HepG2 (cell line): ENCODE results near the gene LITAFD. TPM values are rescaled to one million over a fixed set of nuclear protein-coding genes. Genes with fewer than 3 reads are reported as not detected.

Experiments
- AGO2 ChIP-seq: fragments of 200-400 bp; formaldehyde crosslinking; optimal IDR thresholded peaks from 2 replicates; pipeline ENCODE3; 2017; ENCODE audit warnings: mild to moderate bottlenecking, low read depth, low read length, moderate library complexity
- ERF ChIP-seq: IDR thresholded peaks from 2 replicates; pipeline ENCODE4 v1.6.1; 2018; ENCODE audit warnings: missing biosample characterization, missing genetic modification reagents
- HOXA3 ChIP-seq: sonication (generic); formaldehyde crosslinking; IDR thresholded peaks from 2 replicates; pipeline ENCODE4 v1.5.0; 2020; ENCODE audit warnings: missing genetic modification reagents
- KMT2B ChIP-seq: IDR thresholded peaks from 2 replicates; pipeline ENCODE4 v1.6.1; 2016; ENCODE audit warnings: missing genetic modification reagents, missing compliant biosample characterization
- MXD4 ChIP-seq: IDR thresholded peaks from 2 replicates; pipeline ENCODE4 v1.6.1; 2016; ENCODE audit warnings: mild to moderate bottlenecking, missing biosample characterization, missing genetic modification reagents
- ZKSCAN8 ChIP-seq: IDR thresholded peaks from 2 replicates; pipeline ENCODE4 v1.6.1; 2016; ENCODE audit warnings: borderline replicate concordance, missing genetic modification reagents, missing compliant biosample characterization
- ZNF143 ChIP-seq: sonication (generic); formaldehyde crosslinking; IDR thresholded peaks from 2 replicates; pipeline ENCODE4 v1.4.0; 2020; ENCODE audit warnings: missing genetic modification reagents
- ZNF781 ChIP-seq: sonication (generic); formaldehyde crosslinking; IDR thresholded peaks from 2 replicates; pipeline ENCODE4 v1.5.1; 2020; ENCODE audit warnings: borderline replicate concordance, mild to moderate bottlenecking, missing genetic modification reagents; ENCODE audit errors: not compliant biosample characterization
- polyA plus RNA-seq, 8 experiments: library from polyadenylated mRNA; depleted of rRNA in 3 of 8; stranded (reverse) in 7 of 8; unstranded in 1 of 8; fragments of >200 nt; fragmentation: Illumina TruSeq in 4 of 8; extraction: Trizol in 4 of 8; gene quantifications; 2 replicates each; pipeline versions ENCODE4 v1.2.1 to v1.2.3, GENCODE V29; 2011 to 2016; ENCODE audit warnings: low read depth in 4 of 8, missing spikeins in 1 of 8, mixed read lengths in 1 of 8; ENCODE audit not compliant: insufficient read depth in 1 of 8
- total RNA-seq, 5 experiments: library from RNA; depleted of rRNA; stranded (reverse); fragments of >200 nt; fragmentation: Illumina TruSeq; extraction: Trizol; gene quantifications; 2 replicates each; pipeline ENCODE4 v1.2.3, GENCODE V29; 2016; ENCODE audit warnings: low read depth in 1 of 5
- TF ChIP-seq, protein P1 (sequence below), 2 experiments: fragments of 450-650 bp in 1 of 2; sonication (generic) in 1 of 2; formaldehyde crosslinking in 1 of 2; IDR thresholded peaks; 2 replicates each; pipeline versions ENCODE4 v1.6.1 to v1.8.0; 2016 to 2022; ENCODE audit warnings: antibody characterized with exemption in 1 of 2, mild to moderate bottlenecking in 1 of 2, missing genetic modification reagents in 1 of 2
- TF ChIP-seq, protein P2 (sequence below): sonication (generic); formaldehyde crosslinking; conservative IDR thresholded peaks from 2 replicates; pipeline ENCODE4 v1.4.0; 2020; ENCODE audit warnings: missing genetic modification reagents
- TF ChIP-seq, protein P3 (sequence below): sonication (generic); formaldehyde crosslinking; IDR thresholded peaks from 2 replicates; pipeline ENCODE4 v1.4.0; 2020; ENCODE audit warnings: missing genetic modification reagents, mild to moderate bottlenecking, borderline replicate concordance
- TF ChIP-seq, protein P4 (sequence below): sonication (generic); formaldehyde crosslinking; IDR thresholded peaks from 2 replicates; pipeline ENCODE4 v1.4.0; 2020; ENCODE audit warnings: missing genetic modification reagents, borderline replicate concordance

The LITAFD gene
- total and polyA plus RNA-seq, 2 of the 13 experiments (the other 11 are each of a cell fraction or from before 2014, with no cell fraction given) = not detected

DNA sequence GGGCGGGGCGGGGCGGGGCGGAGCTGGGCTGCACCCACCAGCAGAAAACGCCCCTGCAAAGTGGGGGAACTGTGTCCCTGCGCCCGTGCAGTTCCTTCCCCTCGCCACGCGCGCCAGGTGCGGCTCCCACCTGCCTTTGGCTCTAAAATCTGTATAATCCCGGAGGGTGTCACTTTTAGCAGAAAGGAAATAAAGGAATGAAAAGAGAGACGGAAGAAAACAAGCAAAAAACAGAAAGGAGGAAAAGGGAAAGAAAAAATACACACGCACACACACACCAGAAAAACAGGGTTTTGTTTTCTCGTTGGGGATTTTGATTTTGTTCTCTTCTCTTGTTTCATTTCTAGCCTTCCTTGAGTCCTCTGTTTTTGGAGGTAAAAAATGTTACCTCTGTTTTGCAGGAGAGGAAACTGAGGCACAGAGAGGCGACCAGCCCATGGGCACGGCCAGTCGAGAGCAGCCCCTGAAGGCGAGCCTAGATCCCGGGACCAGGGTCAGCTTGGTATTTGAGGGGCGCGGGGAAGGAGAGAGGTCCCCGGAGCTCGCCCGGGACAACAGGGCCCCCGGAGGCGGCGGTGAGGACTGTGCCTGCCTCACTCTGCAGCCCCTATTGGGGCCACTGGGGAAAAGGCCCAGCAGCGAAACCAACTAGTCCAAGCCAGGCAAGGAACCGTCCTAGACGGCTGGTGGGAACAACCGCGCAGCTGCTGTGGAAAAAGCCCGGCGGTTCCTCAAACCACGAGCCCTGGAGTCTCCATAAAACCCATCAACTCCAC, 12.8 kb upstream of the LITAFD start (continued):
- TF ChIP-seq ZNF781 (CRISPR knock-in tag) (peak; percentile 9), ZKSCAN8 (CRISPR knock-in tag) (peak; percentile 31; the same call in 1 of the 2 replicates), MXD4 (CRISPR knock-in tag) (peak; percentile 60; the same call in 1 of the 2 replicates), ERF (CRISPR knock-in tag) (peak; percentile 51), KMT2B (peak; percentile 14; the same call in 1 of the 2 replicates), HOXA3 (CRISPR knock-in tag) (peak; percentile 64; the same call in 1 of the 2 replicates), ZNF143 (CRISPR knock-in tag) (no peak), AGO2 (peak; percentile 30)
- TF ChIP-seq, protein P1, sequence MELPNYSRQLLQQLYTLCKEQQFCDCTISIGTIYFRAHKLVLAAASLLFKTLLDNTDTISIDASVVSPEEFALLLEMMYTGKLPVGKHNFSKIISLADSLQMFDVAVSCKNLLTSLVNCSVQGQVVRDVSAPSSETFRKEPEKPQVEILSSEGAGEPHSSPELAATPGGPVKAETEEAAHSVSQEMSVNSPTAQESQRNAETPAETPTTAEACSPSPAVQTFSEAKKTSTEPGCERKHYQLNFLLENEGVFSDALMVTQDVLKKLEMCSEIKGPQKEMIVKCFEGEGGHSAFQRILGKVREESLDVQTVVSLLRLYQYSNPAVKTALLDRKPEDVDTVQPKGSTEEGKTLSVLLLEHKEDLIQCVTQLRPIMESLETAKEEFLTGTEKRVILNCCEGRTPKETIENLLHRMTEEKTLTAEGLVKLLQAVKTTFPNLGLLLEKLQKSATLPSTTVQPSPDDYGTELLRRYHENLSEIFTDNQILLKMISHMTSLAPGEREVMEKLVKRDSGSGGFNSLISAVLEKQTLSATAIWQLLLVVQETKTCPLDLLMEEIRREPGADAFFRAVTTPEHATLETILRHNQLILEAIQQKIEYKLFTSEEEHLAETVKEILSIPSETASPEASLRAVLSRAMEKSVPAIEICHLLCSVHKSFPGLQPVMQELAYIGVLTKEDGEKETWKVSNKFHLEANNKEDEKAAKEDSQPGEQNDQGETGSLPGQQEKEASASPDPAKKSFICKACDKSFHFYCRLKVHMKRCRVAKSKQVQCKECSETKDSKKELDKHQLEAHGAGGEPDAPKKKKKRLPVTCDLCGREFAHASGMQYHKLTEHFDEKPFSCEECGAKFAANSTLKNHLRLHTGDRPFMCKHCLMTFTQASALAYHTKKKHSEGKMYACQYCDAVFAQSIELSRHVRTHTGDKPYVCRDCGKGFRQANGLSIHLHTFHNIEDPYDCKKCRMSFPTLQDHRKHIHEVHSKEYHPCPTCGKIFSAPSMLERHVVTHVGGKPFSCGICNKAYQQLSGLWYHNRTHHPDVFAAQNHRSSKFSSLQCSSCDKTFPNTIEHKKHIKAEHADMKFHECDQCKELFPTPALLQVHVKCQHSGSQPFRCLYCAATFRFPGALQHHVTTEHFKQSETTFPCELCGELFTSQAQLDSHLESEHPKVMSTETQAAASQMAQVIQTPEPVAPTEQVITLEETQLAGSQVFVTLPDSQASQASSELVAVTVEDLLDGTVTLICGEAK (IDR thresholded peaks at IDR 0.05) = no peak
- TF ChIP-seq, protein P1 (CRISPR knock-in tag; IDR thresholded peaks at IDR 0.05) = peak; percentile 24; the same call in 1 of the 2 replicates
- TF ChIP-seq, protein P2, sequence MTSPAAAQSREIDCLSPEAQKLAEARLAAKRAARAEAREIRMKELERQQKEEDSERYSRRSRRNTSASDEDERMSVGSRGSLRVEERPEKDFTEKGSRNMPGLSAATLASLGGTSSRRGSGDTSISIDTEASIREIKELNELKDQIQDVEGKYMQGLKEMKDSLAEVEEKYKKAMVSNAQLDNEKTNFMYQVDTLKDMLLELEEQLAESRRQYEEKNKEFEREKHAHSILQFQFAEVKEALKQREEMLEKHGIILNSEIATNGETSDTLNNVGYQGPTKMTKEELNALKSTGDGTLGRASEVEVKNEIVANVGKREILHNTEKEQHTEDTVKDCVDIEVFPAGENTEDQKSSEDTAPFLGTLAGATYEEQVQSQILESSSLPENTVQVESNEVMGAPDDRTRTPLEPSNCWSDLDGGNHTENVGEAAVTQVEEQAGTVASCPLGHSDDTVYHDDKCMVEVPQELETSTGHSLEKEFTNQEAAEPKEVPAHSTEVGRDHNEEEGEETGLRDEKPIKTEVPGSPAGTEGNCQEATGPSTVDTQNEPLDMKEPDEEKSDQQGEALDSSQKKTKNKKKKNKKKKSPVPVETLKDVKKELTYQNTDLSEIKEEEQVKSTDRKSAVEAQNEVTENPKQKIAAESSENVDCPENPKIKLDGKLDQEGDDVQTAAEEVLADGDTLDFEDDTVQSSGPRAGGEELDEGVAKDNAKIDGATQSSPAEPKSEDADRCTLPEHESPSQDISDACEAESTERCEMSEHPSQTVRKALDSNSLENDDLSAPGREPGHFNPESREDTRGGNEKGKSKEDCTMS (CRISPR knock-in tag) = no peak
- TF ChIP-seq, protein P3, sequence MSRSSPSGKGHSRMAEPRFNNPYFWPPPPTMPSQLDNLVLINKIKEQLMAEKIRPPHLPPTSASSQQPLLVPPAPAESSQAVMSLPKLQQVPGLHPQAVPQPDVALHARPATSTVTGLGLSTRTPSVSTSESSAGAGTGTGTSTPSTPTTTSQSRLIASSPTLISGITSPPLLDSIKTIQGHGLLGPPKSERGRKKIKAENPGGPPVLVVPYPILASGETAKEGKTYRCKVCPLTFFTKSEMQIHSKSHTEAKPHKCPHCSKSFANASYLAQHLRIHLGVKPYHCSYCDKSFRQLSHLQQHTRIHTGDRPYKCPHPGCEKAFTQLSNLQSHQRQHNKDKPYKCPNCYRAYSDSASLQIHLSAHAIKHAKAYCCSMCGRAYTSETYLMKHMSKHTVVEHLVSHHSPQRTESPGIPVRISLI = peak; percentile 36; the same call in 1 of the 2 replicates
- TF ChIP-seq, protein P4, sequence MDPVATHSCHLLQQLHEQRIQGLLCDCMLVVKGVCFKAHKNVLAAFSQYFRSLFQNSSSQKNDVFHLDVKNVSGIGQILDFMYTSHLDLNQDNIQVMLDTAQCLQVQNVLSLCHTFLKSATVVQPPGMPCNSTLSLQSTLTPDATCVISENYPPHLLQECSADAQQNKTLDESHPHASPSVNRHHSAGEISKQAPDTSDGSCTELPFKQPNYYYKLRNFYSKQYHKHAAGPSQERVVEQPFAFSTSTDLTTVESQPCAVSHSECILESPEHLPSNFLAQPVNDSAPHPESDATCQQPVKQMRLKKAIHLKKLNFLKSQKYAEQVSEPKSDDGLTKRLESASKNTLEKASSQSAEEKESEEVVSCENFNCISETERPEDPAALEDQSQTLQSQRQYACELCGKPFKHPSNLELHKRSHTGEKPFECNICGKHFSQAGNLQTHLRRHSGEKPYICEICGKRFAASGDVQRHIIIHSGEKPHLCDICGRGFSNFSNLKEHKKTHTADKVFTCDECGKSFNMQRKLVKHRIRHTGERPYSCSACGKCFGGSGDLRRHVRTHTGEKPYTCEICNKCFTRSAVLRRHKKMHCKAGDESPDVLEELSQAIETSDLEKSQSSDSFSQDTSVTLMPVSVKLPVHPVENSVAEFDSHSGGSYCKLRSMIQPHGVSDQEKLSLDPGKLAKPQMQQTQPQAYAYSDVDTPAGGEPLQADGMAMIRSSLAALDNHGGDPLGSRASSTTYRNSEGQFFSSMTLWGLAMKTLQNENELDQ (CRISPR knock-in tag) = 0 out of 2 replicates have a peak, but pooled peaks have one; percentile 53
